Keratinocyte (primary cell): Measurements from ENCODE around the gene TIAM2.

Experiments
- EZH2 ChIP-seq: IDR thresholded peaks from one replicate; pipeline ENCODE4 v1.6.1; 2012; ENCODE audit warnings: inconsistent platforms, mild to moderate bottlenecking, low read length, moderate library complexity
- TF ChIP-seq, protein P1 (sequence below), 3 experiments: IDR thresholded peaks in 1 of 3; conservative IDR thresholded peaks in 1 of 3; optimal IDR thresholded peaks in 1 of 3; 2 replicates in 2 of 3; 3 replicates in 1 of 3; pipeline versions ENCODE3 to v1.5.1; 2011; ENCODE audit warnings: low read length in 3 of 3, mild to moderate bottlenecking in 3 of 3, moderate library complexity in 2 of 3, control low read depth in 1 of 3, inconsistent platforms in 1 of 3; ENCODE audit not compliant: insufficient read depth in 2 of 3; ENCODE audit errors: extremely low read depth in 1 of 3

DNA sequence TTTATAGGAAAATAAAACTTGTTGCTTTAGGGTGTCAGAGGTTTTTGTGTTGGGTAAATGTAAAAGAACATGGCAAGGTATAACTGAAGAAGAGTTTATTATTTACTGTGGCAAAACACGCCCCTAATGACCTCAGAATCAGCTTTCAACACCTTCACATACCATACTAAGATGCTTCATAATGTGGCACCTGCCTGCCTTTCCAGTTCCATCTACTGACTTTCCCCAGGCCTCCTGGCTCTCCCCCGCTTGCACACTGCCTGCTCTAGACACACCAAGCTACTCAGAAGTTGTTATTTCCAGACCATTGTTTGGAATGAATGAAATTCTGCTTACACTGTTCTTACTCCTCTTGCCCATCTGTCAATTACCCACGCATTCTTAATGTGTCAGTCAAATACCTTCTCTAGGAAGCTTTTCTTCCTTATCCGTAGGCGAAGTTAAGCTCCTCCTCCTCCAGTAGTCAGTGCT, 1.8 kb downstream of the TIAM2 start:
- TF ChIP-seq, protein P1, sequence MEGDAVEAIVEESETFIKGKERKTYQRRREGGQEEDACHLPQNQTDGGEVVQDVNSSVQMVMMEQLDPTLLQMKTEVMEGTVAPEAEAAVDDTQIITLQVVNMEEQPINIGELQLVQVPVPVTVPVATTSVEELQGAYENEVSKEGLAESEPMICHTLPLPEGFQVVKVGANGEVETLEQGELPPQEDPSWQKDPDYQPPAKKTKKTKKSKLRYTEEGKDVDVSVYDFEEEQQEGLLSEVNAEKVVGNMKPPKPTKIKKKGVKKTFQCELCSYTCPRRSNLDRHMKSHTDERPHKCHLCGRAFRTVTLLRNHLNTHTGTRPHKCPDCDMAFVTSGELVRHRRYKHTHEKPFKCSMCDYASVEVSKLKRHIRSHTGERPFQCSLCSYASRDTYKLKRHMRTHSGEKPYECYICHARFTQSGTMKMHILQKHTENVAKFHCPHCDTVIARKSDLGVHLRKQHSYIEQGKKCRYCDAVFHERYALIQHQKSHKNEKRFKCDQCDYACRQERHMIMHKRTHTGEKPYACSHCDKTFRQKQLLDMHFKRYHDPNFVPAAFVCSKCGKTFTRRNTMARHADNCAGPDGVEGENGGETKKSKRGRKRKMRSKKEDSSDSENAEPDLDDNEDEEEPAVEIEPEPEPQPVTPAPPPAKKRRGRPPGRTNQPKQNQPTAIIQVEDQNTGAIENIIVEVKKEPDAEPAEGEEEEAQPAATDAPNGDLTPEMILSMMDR (optimal IDR thresholded peaks at IDR 0.05 in 1 of 3, IDR thresholded peaks at IDR 0.05 in 1 of 3, conservative IDR thresholded peaks at IDR 0.05 in 1 of 3; ENCODE audit: extremely low read depth in 1 of 3, insufficient read depth in 2 of 3, low read length in 3 of 3): no peak
- TF ChIP-seq EZH2: no peak
